HFFc6 (cell line): Measurements from ENCODE around the gene C19orf12. TPM values are rescaled to one million over a fixed set of nuclear protein-coding genes. Genes with fewer than 3 reads are reported as not detected.
A peak's percentile ranks its signal among the peaks of the same experiment; 100 is the strongest.
"Not testable (repeated sequence)": the region's sequence is repeated elsewhere in the genome, so short reads cannot be mapped to it uniquely, and the experiment has no call there.

Experiments
- DNase-seq: peaks from one replicate; pipeline ENCODE4 v3.0.0-alpha.2; 2018
- H3K27ac Mint-ChIP-seq: 2 replicates; pipeline ENCODE4 v1.8.0; 2020; ENCODE audit warnings: mild to moderate bottlenecking, mixed read lengths
- H3K27me3 Mint-ChIP-seq: 2 replicates; pipeline ENCODE4 v1.8.0; 2021; ENCODE audit warnings: mild to moderate bottlenecking, moderate library complexity, mixed read lengths; ENCODE audit not compliant: insufficient read depth
- H3K36me3 Mint-ChIP-seq: 2 replicates; pipeline ENCODE4 v1.8.0; 2021; ENCODE audit warnings: low read depth, mixed read lengths
- H3K4me1 Mint-ChIP-seq: 2 replicates; pipeline ENCODE4 v1.8.0; 2020; ENCODE audit warnings: low read depth, mixed read lengths
- H3K4me3 Mint-ChIP-seq: 2 replicates; pipeline ENCODE4 v1.8.0; 2020; ENCODE audit warnings: mild to moderate bottlenecking, moderate library complexity, mixed read lengths
- H3K9me3 Mint-ChIP-seq: 2 replicates; pipeline ENCODE4 v1.8.0; 2020; ENCODE audit warnings: mild to moderate bottlenecking, mixed read lengths
- CTCF ChIP-seq: fragments of 200-600 bp; sonication (generic); IDR thresholded peaks from 2 replicates; pipeline ENCODE4 v1.5.0; 2021; ENCODE audit warnings: antibody characterized with exemption, mild to moderate bottlenecking
- total RNA-seq, 6 experiments: library from RNA; stranded (reverse); fragmentation: NEBNext Ultra II Directional; extraction: Animal tissue kit (Norgen Biotek cat#: 25700); gene quantifications; 2 replicates in 1 of 6; 3 replicates in 5 of 6; pipeline ENCODE4 v1.2.3, GENCODE V29; 2021

Gene C19orf12
- total RNA-seq, 6 experiments from 2014 or later: 23.3 to 32.7 (median 24.7) TPM

GRCh38 chr19:29715701-29716581 is 880 bp upstream of the C19orf12 start:
- no peak for TF ChIP-seq CTCF
- no peak for DNase-seq
- Mint-ChIP-seq H3K9me3 (no peaks in the 10 kb centered on the region), H3K27ac (peak overlapping the region; percentile 96), H3K36me3 (no peaks in the 10 kb centered on the region), H3K27me3 (peaks cover 4% of the 10 kb centered on the region), H3K4me1 (peaks cover 36% of the 10 kb centered on the region), H3K4me3 (peak overlapping the region; percentile 93)

GRCh38 chr19:29714371-29714952 is 599 bp downstream of the C19orf12 start:
- Mint-ChIP-seq H3K27me3 (peaks cover 4% of the 10 kb centered on the region), H3K9me3 (no peaks in the 10 kb centered on the region), H3K4me3 (peak overlapping the region; percentile 85), H3K4me1 (peaks cover 36% of the 10 kb centered on the region), H3K36me3 (no peaks in the 10 kb centered on the region), H3K27ac (peak overlapping the region; percentile 62)
- DNase-seq: no peak
- no peak for TF ChIP-seq CTCF

GRCh38 chr19:29712744-29713516 is 2.1 kb downstream of the C19orf12 start:
- no peak for TF ChIP-seq CTCF
- no peak for DNase-seq
- H3K27ac Mint-ChIP-seq: peak overlapping the region; percentile 37; the same call in 1 of the 2 replicates
- H3K27me3 Mint-ChIP-seq: peaks cover 4% of the 10 kb centered on the region
- H3K9me3 Mint-ChIP-seq: no peaks in the 10 kb centered on the region
- peak overlapping the region; percentile 85 for H3K4me3 Mint-ChIP-seq
- no peaks in the 10 kb centered on the region for H3K36me3 Mint-ChIP-seq
- H3K4me1 Mint-ChIP-seq: peaks cover 41% of the 10 kb centered on the region

GRCh38 chr19:29711584-29712132 is 3.4 kb downstream of the C19orf12 start:
- Mint-ChIP-seq H3K27me3 (peaks cover 4% of the 10 kb centered on the region), H3K9me3 (no peaks in the 10 kb centered on the region), H3K4me1 (peaks cover 39% of the 10 kb centered on the region), H3K4me3 (no peak overlapping the region), H3K36me3 (no peaks in the 10 kb centered on the region), H3K27ac (no peak overlapping the region)
- DNase-seq: no peak
- no peak for TF ChIP-seq CTCF

- not testable (repeated sequence) for H3K36me3 Mint-ChIP-seq, H3K27me3 Mint-ChIP-seq, DNase-seq, H3K27ac Mint-ChIP-seq, H3K9me3 Mint-ChIP-seq, H3K4me3 Mint-ChIP-seq
- H3K4me1 Mint-ChIP-seq: peaks cover 23% of the 10 kb centered on the region
Measured at GRCh38 chr19:29709440-29709798, 5.6 kb downstream of the C19orf12 start.
